Measurements from ENCODE around the gene GALNT18.

The GALNT18 gene

DNA sequence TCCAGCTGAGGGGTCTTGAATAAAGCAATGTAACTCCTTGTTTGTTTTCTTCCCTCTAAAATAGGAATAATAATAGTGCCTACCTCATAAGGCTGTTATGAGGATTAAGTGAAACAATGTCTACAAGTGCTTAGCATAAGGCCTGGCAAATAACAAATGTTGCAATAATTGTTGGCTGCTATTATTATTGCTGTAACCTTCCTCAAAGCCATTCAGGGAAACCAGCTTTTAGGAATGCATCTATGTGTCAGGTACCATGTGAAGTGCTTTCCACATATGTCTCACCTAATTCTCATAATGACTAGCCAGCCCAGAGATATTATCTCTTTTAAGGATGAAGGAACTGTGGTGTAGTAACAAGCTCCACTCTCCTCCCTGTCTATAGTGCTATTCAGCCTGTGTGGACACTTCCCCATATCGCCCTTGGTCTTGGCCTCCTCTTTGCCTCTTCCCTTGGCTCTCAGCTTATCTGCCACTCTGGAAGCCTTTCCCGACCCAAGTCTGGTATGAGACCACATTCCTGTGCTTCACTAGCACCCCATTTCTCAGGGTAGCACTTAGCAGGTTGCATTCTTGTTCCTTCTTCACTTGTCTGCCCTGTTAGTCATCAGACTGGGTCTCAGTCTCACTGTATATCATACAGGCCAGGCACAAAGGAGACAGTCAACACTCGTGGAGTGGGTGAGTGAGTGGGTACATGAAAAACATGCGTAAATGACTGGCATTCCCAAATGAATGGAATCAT is 292.6 kb downstream of the GALNT18 start:
- DNase-seq = no peak

DNA sequence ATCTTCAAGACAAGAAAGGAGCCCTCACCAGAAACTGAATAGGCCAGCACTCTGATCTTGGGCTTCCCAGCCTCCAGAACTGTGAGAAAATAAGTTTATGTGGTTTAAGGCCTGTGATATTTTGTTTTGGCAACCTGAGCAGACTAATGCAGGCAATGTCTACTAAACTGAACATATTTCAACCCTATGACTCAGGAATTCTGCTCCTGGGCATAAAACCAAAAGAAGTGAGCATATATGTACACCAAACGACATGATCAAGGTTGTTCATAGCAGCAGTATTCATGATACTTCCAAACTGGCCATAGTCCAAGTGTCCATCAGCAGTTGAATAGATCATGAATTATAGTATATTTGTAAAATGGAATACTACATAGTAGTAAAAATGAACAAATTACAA is 297.7 kb downstream of the GALNT18 start:
- no peak for DNase-seq

DNA sequence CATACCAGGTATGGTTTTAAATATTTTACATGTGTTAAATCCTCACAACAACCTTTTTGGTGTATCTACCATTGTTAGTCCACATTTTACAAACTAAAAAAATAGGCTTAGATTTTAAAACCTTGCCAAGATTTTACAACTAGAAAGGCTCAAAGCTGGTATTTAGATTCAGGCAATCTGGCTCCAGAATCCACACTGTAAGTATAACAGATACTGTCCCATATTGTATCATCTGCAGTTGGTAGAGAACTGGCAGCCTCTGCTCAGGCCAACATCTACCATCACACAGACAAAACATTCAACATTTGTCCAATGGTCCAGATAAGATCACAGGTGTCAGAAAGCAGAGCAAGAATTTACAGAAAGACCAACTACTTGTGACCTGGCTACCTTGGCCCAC is 299.7 kb downstream of the GALNT18 start:
- DNase-seq = no peak

DNA sequence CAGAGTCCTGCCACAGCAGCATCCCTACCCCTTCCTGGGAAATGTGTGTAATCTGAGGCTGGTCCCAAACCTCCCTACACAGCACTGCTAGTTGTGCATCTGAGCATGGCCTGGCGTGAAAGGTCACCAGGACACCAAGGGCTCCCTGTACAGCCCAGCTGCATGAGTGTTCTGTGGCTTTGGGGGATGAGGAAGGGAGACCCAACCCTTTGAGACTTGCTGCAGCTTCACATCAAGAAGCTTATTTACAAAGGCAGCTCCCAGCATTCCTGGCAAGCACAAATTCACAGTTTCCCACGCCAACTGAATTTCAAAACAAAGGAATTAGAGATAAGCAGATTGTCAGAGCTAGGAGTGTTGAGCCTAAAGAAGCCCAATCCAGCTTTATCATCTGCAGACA is 301.0 kb downstream of the GALNT18 start:
- DNase-seq = no peak

DNA sequence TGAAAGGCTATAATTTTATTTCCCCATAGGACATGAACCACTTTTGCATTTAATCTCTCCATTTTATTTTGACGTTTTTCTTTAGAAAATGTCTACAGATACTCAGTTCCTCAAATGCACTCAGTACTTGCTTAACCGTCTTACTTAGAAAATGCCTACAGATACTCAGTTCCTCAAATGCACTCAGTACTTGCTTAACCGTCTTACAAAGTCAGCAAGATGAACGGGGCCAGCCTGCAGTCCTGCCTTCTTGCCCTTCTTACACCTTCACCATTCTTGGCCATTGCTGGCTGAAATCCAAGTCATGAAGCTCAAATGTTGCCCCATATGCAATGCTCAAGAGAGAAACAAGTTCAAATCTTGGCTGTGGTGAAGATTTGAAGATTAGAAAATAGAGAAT is 302.8 kb downstream of the GALNT18 start:
- DNase-seq = no peak

DNA sequence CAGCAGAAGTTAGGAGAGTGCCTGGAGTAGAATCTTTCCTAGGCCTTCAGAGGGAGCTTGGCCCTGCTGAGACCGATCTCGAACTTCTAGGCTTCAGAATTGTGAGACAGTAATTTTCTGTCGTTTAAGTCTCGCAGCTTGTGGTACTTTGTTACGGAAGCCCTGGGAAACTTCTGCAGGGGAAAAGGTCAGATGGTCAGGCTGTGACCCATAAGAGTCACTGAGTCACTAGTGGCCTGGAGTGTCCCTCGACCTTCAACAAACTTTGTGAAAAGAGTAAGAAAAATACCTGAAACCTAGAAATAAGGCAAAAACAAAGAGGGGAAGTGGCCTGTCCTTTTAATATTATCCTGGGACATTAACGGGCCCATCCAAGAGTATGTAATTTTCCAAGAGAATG is 303.3 kb downstream of the GALNT18 start:
- DNase-seq = no peak

DNA sequence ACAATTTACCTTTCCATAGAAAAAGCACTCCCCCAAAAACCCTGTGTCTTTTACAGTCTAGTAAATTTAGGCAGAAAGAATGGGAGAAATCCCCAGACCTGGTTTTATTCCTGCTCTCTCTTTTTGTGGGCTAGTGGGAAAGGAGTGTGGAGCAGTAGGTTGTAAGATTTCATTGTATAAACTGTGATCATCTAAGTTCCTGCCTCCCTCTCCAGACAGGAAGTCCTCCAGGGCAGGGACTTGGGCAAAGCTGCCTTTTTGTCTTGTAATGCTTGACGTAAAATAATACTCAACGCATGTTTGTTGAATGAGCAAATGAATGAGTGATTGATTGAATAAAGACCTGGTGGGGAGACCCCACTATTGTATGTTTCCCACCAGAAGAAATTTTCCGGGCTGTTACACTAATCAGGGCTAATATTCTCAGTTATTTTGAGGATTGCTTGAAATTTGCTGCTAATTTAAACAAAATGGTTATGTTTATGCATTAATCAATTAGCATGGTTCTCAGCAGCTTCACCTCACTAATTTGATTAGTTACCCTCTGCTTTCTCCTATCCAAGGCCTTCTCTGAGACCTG is 305.1 kb downstream of the GALNT18 start:
- DNase-seq = no peak

DNA sequence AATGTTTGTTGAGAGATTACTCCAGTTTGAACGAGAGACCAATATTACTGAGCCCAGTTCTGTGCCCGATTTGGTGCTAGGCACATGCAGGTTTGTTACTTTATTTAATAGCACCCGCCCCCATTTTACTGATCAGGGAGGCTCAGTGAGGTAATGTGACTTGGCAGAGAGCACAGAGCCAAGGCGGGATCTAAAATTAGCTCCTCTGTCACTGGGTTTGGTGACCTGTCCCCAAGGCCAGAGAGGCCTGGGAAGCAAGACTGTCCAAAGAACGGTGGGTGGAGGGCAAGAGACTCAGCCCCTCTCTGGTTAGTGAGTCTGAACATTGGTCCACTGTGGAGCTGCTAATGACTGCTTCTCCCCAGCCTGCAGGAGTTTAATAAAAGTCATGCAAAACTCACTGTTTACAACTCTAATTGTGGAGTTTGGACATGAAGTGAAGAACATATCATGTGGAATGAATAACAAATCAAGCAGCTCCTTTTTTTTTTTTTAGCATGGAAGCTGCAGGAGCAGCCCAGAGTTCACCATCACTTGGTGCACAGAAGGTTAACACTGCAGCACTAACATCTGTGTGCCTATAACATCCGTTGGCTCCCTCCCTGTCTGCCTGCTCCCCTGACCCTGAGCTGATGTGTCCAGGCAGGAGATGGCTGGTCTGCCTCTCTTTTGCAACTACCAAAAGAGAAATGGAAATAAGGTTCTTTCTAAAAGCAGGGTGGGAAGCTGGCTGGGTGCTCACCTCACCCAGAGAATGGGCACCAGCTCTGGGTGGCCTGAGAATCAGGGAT is 307.7 kb downstream of the GALNT18 start:
- no peak for DNase-seq

DNA sequence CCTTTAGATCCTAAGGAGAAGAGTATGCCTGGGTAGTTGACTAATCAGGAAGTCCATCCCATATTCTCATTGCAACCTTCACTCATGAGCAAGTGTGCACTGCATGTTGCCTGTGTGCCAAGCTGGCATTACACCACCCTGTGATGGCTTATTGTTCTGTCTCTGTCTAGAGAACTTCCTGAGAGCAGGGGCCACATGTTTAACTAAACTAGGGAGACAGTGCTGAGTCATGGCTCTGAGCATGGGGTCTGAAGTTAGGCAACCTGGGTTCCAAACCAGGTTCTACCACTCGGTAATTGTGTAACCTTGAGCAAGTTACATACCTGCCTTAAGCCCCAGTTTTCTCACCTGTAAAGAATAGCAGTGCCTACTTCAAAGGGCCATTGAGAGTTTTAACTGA is 308.4 kb downstream of the GALNT18 start:
- DNase-seq = no peak

DNA sequence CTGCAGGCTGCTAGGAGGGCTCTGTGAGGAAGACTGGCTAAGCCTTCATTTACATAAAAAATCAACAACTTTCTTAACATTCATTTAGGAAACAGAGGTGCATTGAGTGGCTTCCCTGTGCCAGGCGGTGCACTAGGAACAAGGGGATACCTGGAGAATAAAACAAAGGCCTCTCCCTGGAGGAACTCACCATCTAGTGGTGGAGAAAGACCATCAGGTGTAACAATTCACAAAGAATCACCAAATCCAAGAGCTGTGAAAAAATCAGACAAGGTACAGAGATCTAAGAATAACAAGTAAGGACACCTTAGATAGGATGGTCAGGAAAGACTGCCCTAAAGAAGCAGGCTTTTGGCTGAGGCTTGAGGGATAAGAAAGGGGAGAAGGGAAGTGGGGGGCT is 309.1 kb downstream of the GALNT18 start:
- DNase-seq = no peak

DNA sequence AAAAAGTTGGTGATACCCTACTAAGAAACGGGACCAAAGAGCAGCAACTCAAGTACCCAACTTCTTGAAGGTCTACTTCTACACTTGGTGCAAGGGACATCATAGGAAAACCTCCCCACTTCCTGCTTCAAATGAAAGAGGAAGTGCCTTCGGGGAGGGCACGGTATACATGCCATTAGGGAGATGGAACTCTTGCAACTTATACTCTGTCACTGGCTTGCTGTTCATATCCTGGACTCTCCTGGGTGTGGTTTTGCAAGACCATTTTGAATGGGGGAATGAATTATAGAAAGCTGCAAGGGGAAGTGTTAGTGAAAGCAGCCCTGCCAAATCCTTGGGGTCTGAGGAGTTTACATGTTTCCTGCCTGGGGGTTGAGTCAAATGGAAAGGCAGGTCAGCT is 310.6 kb downstream of the GALNT18 start:
- DNase-seq = no peak

DNA sequence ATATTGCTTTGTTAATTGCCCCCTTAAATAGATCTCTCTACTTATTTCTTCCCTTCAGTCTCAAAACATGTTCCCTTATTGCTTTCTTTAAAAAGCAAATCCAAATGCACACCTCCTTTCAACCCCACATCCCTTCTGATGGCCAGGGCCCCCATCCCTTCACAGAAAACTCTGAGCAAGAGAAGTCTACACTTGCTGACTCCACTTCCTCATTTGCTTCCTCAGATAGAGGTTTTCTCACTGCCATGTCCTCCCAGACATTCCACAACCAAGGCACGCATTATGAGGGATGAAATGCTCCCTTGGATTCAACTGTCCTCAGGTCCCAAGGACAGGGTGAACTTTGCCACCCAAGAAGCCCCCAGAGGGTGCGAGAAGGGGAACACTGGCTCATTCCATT is 311.9 kb downstream of the GALNT18 start:
- no peak for DNase-seq

DNA sequence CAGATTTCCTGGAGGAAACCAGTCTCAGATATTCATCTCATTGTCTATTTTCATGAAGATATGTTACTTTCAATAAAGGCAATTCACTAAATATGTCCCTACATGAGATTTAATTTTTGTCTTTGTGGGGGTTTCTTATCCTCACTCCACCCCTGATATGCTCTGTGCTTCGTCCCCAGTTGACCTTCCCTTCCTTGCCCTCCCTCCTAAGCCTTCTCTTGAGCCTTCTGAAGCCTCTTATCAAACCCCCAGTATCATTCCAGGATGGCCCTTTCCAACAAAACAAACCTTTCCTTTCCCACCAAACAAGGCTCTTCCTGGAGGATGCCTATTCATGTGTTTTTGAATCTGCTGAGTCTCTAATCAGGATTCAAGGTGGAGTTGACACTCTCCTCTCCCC is 313.6 kb downstream of the GALNT18 start:
- no peak for DNase-seq

DNA sequence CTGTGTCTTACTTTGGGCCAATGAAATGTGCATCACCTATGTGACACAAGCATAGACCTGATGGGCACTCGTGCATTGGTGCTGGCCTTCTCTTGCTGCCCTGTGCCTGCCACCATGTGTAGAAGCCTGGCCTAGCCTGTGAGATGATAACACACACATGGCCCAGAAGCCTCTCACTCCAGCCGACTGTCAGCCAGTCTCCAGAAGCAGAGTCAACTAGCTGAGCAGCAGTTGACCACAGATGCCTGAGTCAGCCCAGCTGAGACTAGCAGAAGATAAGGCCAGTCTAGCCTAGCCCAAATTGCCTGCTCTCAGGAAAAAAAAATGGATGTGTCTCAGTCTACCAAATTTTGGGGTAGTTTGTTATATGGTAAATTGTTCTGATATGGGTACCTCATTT is 314.9 kb downstream of the GALNT18 start:
- DNase-seq = no peak

DNA sequence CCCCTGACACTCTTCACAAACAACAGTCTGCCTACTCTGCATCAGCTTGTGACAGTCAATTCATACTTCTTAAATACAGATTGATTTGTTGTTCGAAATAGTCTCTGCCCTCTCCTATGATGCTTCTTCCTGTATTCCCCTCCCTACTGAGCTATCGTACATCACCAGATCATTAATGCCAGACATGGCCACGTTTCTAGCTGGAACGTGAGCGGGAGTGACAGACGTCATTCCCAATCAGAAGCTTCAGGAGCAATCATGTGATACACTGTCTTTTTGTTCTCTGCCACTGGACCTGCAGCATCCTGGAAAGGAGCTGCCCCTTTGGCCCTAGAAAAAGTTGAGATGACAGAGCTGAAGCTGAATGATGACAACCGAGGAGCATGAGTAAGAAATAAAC is 317.3 kb downstream of the GALNT18 start:
- no peak for DNase-seq

DNA sequence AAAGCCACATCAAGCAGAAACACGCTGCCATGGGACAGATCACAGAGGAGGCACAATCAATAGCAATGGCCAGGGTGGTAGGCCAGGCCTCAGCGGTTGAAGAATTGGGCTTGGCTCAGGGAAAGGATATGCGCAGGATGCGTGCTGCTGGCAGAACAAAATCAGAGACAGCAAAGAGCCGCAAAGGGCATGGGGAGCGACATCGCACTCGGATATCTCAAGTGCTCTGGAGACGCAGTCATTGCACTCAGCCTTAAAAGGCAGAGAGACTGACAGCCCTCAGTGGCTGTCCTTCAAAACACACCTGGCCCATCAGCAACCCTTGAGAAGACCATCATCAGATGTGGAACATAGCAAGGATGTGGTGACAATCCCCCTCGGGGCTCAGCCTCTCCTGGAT is 319.2 kb downstream of the GALNT18 start:
- no peak for DNase-seq

DNA sequence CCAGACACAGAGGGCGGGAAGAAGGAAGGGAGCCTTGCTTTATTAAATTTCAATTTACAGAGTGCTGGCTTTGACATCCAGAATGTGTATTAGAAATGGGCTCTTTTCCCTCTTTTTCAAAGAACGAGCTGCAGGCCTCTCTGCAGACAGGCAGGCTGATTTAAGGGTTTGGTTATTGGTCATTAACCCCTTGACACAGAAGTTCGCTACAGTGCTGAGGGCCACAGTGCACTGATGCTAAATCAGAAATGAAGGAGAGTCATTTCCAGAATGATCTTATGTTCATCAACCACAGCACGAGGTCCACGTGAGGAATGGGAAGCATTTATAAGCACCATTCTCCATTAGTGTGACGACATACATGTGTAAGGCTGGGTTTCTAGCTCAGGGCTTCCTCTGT is 320.6 kb downstream of the GALNT18 start:
- no peak for DNase-seq

DNA sequence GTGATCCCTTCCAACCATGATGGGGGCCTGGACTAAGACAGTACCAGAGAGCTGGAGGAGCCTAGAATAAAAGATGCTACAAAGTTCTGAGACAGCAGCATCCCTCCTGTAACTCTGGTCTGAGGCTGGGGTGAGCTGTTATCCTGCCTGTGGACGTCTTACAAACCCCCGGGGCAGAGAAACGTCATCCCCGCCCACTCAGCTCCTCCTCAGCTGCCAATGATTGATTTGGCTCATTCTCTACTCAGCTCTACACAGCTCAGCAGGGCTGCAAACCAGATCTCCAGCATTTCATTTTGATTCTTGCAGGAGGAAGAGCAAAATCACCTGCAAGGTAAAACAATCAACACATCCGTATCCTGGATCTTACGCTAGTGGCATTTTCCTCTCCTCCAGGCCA is 324.2 kb downstream of the GALNT18 start:
- no peak for DNase-seq

DNA sequence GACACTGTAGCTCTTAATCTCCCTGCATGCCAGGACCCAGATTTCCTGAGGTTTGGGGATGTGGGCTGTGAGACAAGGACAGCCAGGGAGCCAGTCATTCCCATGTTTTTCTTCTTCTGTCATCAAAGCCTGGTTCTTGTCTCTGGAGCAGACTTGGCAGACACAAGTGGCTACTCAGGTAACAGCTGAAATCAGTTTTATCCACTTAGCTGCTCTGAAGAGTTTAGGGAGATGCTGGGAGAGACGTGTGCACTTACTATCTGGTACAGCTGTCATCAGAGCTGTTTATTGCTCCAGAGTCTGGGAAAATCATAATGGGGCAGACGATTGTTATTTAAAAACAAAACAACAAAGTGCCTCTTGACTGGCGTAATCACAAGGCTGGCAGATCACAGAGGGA is 325.4 kb downstream of the GALNT18 start:
- no peak for DNase-seq

DNA sequence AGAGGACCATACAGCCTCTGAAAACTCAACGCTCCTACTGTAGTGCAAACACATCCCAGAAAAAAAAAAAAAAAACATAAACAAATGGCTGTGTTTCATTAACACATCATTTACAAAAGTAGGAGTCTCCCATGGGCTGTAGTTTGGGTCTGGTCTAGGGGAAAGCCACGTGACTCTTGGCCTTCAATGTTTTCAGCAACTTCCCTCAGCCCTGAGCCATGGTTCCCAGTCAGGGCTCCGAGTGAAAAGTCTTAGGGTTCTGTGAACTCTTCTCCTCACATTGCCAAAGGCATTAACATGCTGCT is 327.3 kb downstream of the GALNT18 start:
- DNase-seq = no peak

DNA sequence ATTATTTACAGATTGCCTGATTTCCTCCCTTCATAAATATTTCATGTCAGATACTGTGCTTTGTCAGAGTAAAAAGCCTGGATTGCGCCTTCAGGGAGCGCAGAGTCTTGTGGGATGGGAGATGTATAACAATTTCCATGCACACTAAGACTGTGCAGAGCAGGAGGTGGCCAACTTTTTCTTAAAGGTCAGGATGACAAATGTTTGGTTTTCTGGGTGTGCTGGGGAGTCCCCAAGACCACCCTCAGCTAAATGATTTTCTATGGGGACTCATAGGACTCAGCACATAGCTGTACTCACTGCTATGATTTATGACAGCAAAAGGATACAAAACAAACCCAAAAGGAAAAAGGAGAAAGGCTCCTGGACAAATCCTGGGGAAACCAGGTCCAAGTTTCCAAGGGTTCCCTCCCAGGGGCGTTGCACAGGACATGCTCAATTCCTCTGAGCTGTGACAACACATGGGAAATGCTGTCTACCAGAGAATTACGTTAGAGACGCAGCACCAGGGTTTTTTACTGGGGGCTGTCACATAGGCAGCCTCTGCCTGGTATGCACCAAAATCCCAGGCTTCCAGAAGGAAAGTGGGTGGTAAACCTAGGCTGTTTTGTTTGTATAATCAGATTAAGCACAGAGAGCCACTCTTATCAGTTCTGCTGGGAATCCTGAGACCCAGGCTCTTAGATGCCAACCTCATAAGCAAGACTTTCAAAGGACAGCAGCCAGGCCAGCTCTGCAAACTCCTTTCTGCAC is 327.8 kb downstream of the GALNT18 start:
- no peak for DNase-seq

DNA sequence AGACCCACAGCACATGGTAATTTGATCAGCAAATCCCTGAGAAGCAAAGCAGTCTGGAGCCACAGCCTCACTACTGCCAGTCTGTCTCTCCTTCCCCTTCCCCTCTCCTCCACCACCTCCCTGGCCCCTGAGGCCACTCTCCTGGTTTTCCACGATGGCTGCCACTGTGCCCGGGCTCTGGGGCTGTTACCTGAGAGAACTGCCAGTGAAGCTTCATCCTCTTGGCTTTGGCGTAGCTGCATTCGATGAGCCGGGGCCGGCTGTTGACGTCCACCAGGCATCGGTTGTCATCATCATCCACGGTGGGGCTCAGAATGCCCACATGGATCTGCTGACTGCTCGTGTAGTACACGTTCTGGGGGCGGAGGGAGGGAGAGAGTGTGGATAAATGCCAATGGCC is 329.0 kb downstream of the GALNT18 start:
- DNase-seq = no peak

All from NCI-H1694 treated with DMSO at 0.1 percent for 48 hours (cell line).